Measurements from ENCODE around the gene BHLHE23.

DNA sequence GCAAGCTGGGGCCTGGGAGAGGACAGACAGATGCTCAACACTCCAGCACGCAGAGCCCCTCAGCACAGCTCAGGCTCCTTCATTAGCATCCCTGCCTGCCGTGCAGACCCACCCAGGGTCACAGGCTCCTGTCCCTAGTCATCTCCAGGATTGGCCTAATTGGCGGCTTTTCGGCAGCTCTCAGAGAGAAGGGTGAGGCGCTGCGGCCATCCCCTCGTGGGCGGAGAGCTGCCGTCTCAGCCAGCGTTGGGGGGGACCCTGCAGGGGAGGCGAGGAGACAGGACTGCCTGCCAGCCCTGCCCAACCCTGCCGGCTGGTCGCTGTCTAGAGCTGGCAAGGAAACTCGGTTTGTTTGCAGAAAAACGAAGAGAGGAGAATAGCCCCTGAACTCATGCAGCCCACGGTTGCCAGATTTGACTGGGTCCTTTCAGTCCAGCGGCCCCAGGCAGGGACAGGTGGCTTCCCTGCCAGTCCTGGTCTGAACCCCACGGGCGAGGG lies 26.8 kb downstream of the BHLHE23 start:
- no peak for TF ChIP-seq EP300 (IDR thresholded peaks at IDR 0.05)
- no peak for TF ChIP-seq CTCF (IDR thresholded peaks at IDR 0.05)
- no peak for TF ChIP-seq POLR2A (IDR thresholded peaks at IDR 0.05)
- TF ChIP-seq POLR2AphosphoS5 (IDR thresholded peaks at IDR 0.05), result no peak

Data from suprapubic skin (tissue), 4 donors.